ENCODE measurements around the gene DRG2.

DRG2 gene

GRCh38 chr17:18069101-18069500 is 18.6 kb upstream of the DRG2 start:
- Mint-ChIP-seq H3K27ac (peak overlapping the region; percentile 54), H3K27me3 (ENCODE audit: low read depth, poor library complexity) (peaks cover 11% of the 10 kb centered on the region), H3K4me1 (peaks cover 28% of the 10 kb centered on the region), H3K4me3 (no peak overlapping the region), H3K9me3 (no peaks in the 10 kb centered on the region), H3K36me3 (ENCODE audit: low read depth) (peaks cover 13% of the 10 kb centered on the region)
- DNase-seq: no peak
- TF ChIP-seq CTCF (IDR thresholded peaks at IDR 0.05): no peak

GRCh38 chr17:18070861-18071340 is 16.8 kb upstream of the DRG2 start:
- no peak for TF ChIP-seq CTCF (IDR thresholded peaks at IDR 0.05)
- Mint-ChIP-seq H3K27me3 (ENCODE audit: low read depth, poor library complexity) (peaks cover 16% of the 10 kb centered on the region), H3K4me3 (peak overlapping the region; percentile 43), H3K27ac (peak overlapping the region; percentile 8), H3K36me3 (ENCODE audit: low read depth) (no peaks in the 10 kb centered on the region), H3K4me1 (peaks cover 20% of the 10 kb centered on the region), H3K9me3 (no peaks in the 10 kb centered on the region)
- peak; percentile 31 for DNase-seq

GRCh38 chr17:18071751-18072150 is 16.0 kb upstream of the DRG2 start:
- Mint-ChIP-seq H3K27ac (no peak overlapping the region), H3K4me3 (no peak overlapping the region), H3K36me3 (ENCODE audit: low read depth) (no peaks in the 10 kb centered on the region), H3K9me3 (no peaks in the 10 kb centered on the region), H3K27me3 (ENCODE audit: low read depth, poor library complexity) (peaks cover 19% of the 10 kb centered on the region), H3K4me1 (peaks cover 20% of the 10 kb centered on the region)
- DNase-seq: no peak
- no peak for TF ChIP-seq CTCF (IDR thresholded peaks at IDR 0.05)

- no peaks in the 10 kb centered on the region for H3K36me3 Mint-ChIP-seq (ENCODE audit: low read depth)
Observed at GRCh38 chr17:18074566-18075272, 13.0 kb upstream of the DRG2 start.

GRCh38 chr17:18076936-18077335 is 10.8 kb upstream of the DRG2 start:
- no peak for TF ChIP-seq CTCF (IDR thresholded peaks at IDR 0.05)
- Mint-ChIP-seq H3K9me3 (no peaks in the 10 kb centered on the region), H3K27ac (no peak overlapping the region), H3K27me3 (ENCODE audit: low read depth, poor library complexity) (peaks cover 27% of the 10 kb centered on the region), H3K4me3 (no peak overlapping the region), H3K36me3 (ENCODE audit: low read depth) (no peaks in the 10 kb centered on the region), H3K4me1 (peaks cover 1% of the 10 kb centered on the region)
- no peak for DNase-seq

More at GRCh38 chr17:18074566-18075272, 13.0 kb upstream of the DRG2 start:
- Mint-ChIP-seq H3K4me1 (peaks cover 20% of the 10 kb centered on the region), H3K27ac (peak overlapping the region; percentile 58), H3K27me3 (ENCODE audit: low read depth, poor library complexity) (peaks cover 27% of the 10 kb centered on the region), H3K4me3 (no peak overlapping the region), H3K9me3 (no peaks in the 10 kb centered on the region)
- no peak for DNase-seq
- TF ChIP-seq CTCF (IDR thresholded peaks at IDR 0.05): no peak

GRCh38 chr17:18079543-18079942 is 8.2 kb upstream of the DRG2 start:
- Mint-ChIP-seq H3K4me1 (no peaks in the 10 kb centered on the region), H3K9me3 (no peaks in the 10 kb centered on the region)
- no peak for TF ChIP-seq CTCF (IDR thresholded peaks at IDR 0.05)

More at GRCh38 chr17:18079543-18079942, 8.2 kb upstream of the DRG2 start:
- H3K36me3 Mint-ChIP-seq (ENCODE audit: low read depth): no peaks in the 10 kb centered on the region
- no peak overlapping the region for H3K27ac Mint-ChIP-seq
- DNase-seq: no peak
- H3K4me3 Mint-ChIP-seq: no peak overlapping the region
- H3K27me3 Mint-ChIP-seq (ENCODE audit: low read depth, poor library complexity): peaks cover 27% of the 10 kb centered on the region

Data from nephron progenitor cell (in vitro differentiated cells).